Endodermal cell (in vitro differentiated cells): Measurements from ENCODE around the gene HSPA1B. TPM values are rescaled to one million over a fixed set of nuclear protein-coding genes. Genes with fewer than 3 reads are reported as not detected.
A peak's percentile ranks its signal among the peaks of the same experiment; 100 is the strongest.

Source experiments
- DNase-seq: peaks from one replicate; pipeline ENCODE4 v3.0.0-alpha.2; 2017
- H3K27ac ChIP-seq: 2 replicates; pipeline ENCODE4 v1.5.1; 2013; ENCODE audit warnings: mild to moderate bottlenecking, low read depth, low read length, moderate library complexity
- H3K27me3 ChIP-seq: 2 replicates; pipeline ENCODE4 v1.6.1; 2013; ENCODE audit warnings: mild to moderate bottlenecking, low read length, moderate library complexity; ENCODE audit not compliant: insufficient read depth, control insufficient read depth, poor library complexity, severe bottlenecking
- H3K36me3 ChIP-seq: 2 replicates; pipeline ENCODE4 v1.7.0; 2013; ENCODE audit warnings: mild to moderate bottlenecking, low read length, moderate library complexity; ENCODE audit not compliant: control insufficient read depth, insufficient read depth
- H3K4me1 ChIP-seq: one replicate; pipeline ENCODE4 v1.7.0; 2013; ENCODE audit warnings: low read length; ENCODE audit not compliant: control insufficient read depth, insufficient read depth
- H3K4me3 ChIP-seq: 2 replicates; pipeline ENCODE4 v1.5.1; 2013; ENCODE audit warnings: mild to moderate bottlenecking, low read length, moderate library complexity
- H3K9ac ChIP-seq: 2 replicates; pipeline ENCODE4 v1.6.1; 2013; ENCODE audit warnings: mild to moderate bottlenecking, low read length, moderate library complexity; ENCODE audit not compliant: poor library complexity, severe bottlenecking; ENCODE audit errors: extremely low read depth
- H3K9me3 ChIP-seq: 2 replicates; pipeline ENCODE4 v1.6.1; 2013; ENCODE audit warnings: mild to moderate bottlenecking, low read length, moderate library complexity; ENCODE audit not compliant: control insufficient read depth
- H3K27ac Mint-ChIP-seq: 2 replicates; pipeline ENCODE4 v1.8.0; 2020; ENCODE audit warnings: mixed read lengths
- H3K27me3 Mint-ChIP-seq: 2 replicates; pipeline ENCODE4 v1.8.0; 2021; ENCODE audit warnings: mild to moderate bottlenecking, mixed read lengths; ENCODE audit not compliant: insufficient read depth
- H3K36me3 Mint-ChIP-seq: 2 replicates; pipeline ENCODE4 v1.8.0; 2020; ENCODE audit warnings: low read depth, mixed read lengths
- H3K4me1 Mint-ChIP-seq: 2 replicates; pipeline ENCODE4 v1.8.0; 2020; ENCODE audit warnings: mixed read lengths
- H3K4me3 Mint-ChIP-seq: 2 replicates; pipeline ENCODE4 v1.8.0; 2020; ENCODE audit warnings: mild to moderate bottlenecking, moderate library complexity, mixed read lengths
- H3K9me3 Mint-ChIP-seq: 2 replicates; pipeline ENCODE4 v1.8.0; 2020; ENCODE audit warnings: mild to moderate bottlenecking, mixed read lengths
- CTCF ChIP-seq: fragments of 200-600 bp; sonication (generic); conservative IDR thresholded peaks from 2 replicates; pipeline ENCODE4 v1.5.0; 2021; ENCODE audit warnings: antibody characterized with exemption, mild to moderate bottlenecking
- WGBS, 2 experiments: methylation state at CpG; one replicate each; pipeline versions ENCODE4 v1.1.5 to v1.1.7; 2013; ENCODE audit warnings: missing lambda C conversion rate in 2 of 2, mixed read lengths in 1 of 2; ENCODE audit not compliant: insufficient coverage in 1 of 2, insufficient read length in 1 of 2; 5-methylcytosine and 5-hydroxymethylcytosine counted together
- total RNA-seq, 2 donors: library from RNA; stranded (reverse); fragmentation: NEBNext Ultra II Directional in 1 of 2; extraction: Animal tissue kit (Norgen Biotek cat#: 25700) in 1 of 2; gene quantifications; 2 replicates in 1 of 2; 3 replicates in 1 of 2; pipeline ENCODE4 v1.2.1, GENCODE V29; 2021

HSPA1B gene
- total RNA-seq, 2 donors from 2014 or later: 61.8 to 83.9 TPM

- no peak for DNase-seq
- Mint-ChIP-seq H3K36me3 (peaks cover 21% of the 10 kb centered on the region), H3K9me3 (no peaks in the 10 kb centered on the region), H3K4me3 (peak overlapping the region; percentile 97), H3K27me3 (no peaks in the 10 kb centered on the region), H3K4me1 (peaks cover 11% of the 10 kb centered on the region), H3K27ac (peak overlapping the region; percentile 97)
- H3K9me3 ChIP-seq: no peaks in the 10 kb centered on the region
- H3K9ac ChIP-seq: peak overlapping the region; percentile 87
- H3K27me3 ChIP-seq: no peaks in the 10 kb centered on the region
- H3K4me1 ChIP-seq: no peaks in the 10 kb centered on the region
- 1% methylated on average over 8 to 44 of the region's 44 CpGs for WGBS, 2 experiments
- H3K4me3 ChIP-seq: peak overlapping the region; percentile 95
- no peak for TF ChIP-seq CTCF
- H3K36me3 ChIP-seq: peaks cover 44% of the 10 kb centered on the region
- H3K27ac ChIP-seq: peak overlapping the region; percentile 98
Observed at GRCh38 chr6:31794866-31795615, 32.5 kb upstream of the HSPA1B start.

GRCh38 chr6:31795616-31796298 lies 31.8 kb upstream of the HSPA1B start, which contains the start of gene VARS1:
TSS of gene VARS1 (minus strand) at chr6:31795752. CDS start at chr6:31795217, 535 bp downstream.
- 3 to 23% methylated on average over 10 to 75 of the region's 75 CpGs for WGBS, 2 experiments
- Mint-ChIP-seq H3K4me3 (peak within 1 kb of the TSS; percentile 97), H3K27me3 (no peaks in the 10 kb centered on the region), H3K27ac (peak within 1 kb of the TSS; percentile 97), H3K4me1 (peaks cover 11% of the 10 kb centered on the region), H3K9me3 (no peaks in the 10 kb centered on the region), H3K36me3 (peaks cover 17% of the 10 kb centered on the region)
- Histone ChIP-seq H3K9ac (peak within 1 kb of the TSS; percentile 87), H3K36me3 (peaks cover 37% of the 10 kb centered on the region), H3K27me3 (no peaks in the 10 kb centered on the region), H3K27ac (peak within 1 kb of the TSS; percentile 98), H3K9me3 (no peaks in the 10 kb centered on the region), H3K4me1 (no peaks in the 10 kb centered on the region), H3K4me3 (peak within 1 kb of the TSS; percentile 95)
- DNase-seq: peak; percentile 97
- peak; percentile 90 for TF ChIP-seq CTCF

GRCh38 chr6:31796993-31797385 lies 30.5 kb upstream of the HSPA1B start:
- DNase-seq: no peak
- H3K27me3 ChIP-seq: no peaks in the 10 kb centered on the region
- peaks cover 33% of the 10 kb centered on the region for H3K36me3 ChIP-seq
- no peak overlapping the region for H3K27ac ChIP-seq
- Mint-ChIP-seq H3K27ac (peak overlapping the region; percentile 4), H3K4me3 (no peak overlapping the region), H3K36me3 (peaks cover 21% of the 10 kb centered on the region), H3K4me1 (peaks cover 9% of the 10 kb centered on the region), H3K27me3 (no peaks in the 10 kb centered on the region), H3K9me3 (no peaks in the 10 kb centered on the region)
- 87% methylated on average over 2 of the region's 2 CpGs; no CpG with 5 or more reads in 1 of the 2 experiments for WGBS, 2 experiments
- no peak overlapping the region for H3K9ac ChIP-seq
- TF ChIP-seq CTCF: no peak
- no peak overlapping the region for H3K4me3 ChIP-seq
- H3K4me1 ChIP-seq: no peaks in the 10 kb centered on the region
- no peaks in the 10 kb centered on the region for H3K9me3 ChIP-seq
